ENCODE results near the gene TXNDC2.

DNA sequence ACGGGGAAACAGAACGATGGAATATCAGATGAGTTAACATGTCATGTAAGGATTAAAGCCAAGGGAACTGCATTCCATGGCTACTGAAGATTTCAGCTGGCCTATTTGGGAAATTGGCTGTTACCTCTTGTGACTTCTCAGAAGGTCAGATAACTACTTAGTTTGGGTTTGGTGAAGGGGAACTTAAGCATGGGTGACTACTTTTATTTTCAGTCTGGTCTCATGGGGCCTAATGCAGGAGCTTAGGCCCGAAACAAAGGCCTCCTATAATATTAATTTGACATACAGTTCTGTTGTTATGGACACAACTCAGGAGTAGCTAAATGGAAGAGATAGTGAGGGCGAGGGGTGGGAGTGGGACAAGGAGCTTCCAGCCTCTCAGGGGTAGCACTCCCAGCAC is 44.0 kb upstream of the TXNDC2 start:
- TF ChIP-seq CTCF (conservative IDR thresholded peaks at IDR 0.05) (no peak), ZFX (IDR thresholded peaks at IDR 0.05) (no peak)

Measured in C4-2B (cell line).